ENCODE results near the gene PSD. TPM values are rescaled to one million over a fixed set of nuclear protein-coding genes. Genes with fewer than 3 reads are reported as not detected.

The PSD gene
- polyA plus RNA-seq, 1 donor from 2014 or later = 68.8 TPM

DNA sequence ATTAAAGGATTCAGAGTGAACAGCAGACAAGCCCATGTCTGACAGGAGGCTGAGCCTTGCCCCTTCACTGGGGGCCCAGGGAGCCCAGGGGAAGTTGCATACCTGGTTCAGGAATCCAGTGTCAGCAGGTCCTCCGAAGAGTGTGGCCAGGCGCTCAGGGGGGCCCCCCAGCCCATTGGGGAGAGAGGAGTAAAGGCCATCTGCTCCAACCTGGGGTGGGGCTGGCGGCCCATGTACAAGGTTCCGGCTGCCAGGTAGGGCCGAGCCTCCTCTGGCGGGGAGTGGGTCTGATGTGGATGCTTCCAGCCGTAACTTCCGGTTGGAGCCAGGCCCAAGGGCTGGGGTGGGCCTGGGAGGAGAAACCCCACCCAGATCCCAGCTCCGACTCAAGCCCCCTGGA is 2.3 kb downstream of the PSD start:
- no peak for TF ChIP-seq EZH2 (IDR thresholded peaks at IDR 0.05; ENCODE audit: borderline replicate concordance, insufficient read depth, low read length, poor library complexity, severe bottlenecking)
- TF ChIP-seq, protein P1, sequence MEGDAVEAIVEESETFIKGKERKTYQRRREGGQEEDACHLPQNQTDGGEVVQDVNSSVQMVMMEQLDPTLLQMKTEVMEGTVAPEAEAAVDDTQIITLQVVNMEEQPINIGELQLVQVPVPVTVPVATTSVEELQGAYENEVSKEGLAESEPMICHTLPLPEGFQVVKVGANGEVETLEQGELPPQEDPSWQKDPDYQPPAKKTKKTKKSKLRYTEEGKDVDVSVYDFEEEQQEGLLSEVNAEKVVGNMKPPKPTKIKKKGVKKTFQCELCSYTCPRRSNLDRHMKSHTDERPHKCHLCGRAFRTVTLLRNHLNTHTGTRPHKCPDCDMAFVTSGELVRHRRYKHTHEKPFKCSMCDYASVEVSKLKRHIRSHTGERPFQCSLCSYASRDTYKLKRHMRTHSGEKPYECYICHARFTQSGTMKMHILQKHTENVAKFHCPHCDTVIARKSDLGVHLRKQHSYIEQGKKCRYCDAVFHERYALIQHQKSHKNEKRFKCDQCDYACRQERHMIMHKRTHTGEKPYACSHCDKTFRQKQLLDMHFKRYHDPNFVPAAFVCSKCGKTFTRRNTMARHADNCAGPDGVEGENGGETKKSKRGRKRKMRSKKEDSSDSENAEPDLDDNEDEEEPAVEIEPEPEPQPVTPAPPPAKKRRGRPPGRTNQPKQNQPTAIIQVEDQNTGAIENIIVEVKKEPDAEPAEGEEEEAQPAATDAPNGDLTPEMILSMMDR (IDR thresholded peaks at IDR 0.05; ENCODE audit: poor library complexity, severe bottlenecking) = no peak
- TF ChIP-seq EP300 (conservative IDR thresholded peaks at IDR 0.05; ENCODE audit: poor library complexity, severe bottlenecking) = no peak
- TF ChIP-seq POLR2AphosphoS5 (IDR thresholded peaks at IDR 0.05) = no peak
- TF ChIP-seq, protein P2, sequence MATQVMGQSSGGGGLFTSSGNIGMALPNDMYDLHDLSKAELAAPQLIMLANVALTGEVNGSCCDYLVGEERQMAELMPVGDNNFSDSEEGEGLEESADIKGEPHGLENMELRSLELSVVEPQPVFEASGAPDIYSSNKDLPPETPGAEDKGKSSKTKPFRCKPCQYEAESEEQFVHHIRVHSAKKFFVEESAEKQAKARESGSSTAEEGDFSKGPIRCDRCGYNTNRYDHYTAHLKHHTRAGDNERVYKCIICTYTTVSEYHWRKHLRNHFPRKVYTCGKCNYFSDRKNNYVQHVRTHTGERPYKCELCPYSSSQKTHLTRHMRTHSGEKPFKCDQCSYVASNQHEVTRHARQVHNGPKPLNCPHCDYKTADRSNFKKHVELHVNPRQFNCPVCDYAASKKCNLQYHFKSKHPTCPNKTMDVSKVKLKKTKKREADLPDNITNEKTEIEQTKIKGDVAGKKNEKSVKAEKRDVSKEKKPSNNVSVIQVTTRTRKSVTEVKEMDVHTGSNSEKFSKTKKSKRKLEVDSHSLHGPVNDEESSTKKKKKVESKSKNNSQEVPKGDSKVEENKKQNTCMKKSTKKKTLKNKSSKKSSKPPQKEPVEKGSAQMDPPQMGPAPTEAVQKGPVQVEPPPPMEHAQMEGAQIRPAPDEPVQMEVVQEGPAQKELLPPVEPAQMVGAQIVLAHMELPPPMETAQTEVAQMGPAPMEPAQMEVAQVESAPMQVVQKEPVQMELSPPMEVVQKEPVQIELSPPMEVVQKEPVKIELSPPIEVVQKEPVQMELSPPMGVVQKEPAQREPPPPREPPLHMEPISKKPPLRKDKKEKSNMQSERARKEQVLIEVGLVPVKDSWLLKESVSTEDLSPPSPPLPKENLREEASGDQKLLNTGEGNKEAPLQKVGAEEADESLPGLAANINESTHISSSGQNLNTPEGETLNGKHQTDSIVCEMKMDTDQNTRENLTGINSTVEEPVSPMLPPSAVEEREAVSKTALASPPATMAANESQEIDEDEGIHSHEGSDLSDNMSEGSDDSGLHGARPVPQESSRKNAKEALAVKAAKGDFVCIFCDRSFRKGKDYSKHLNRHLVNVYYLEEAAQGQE (IDR thresholded peaks at IDR 0.05; ENCODE audit: borderline replicate concordance) = no peak
- TF ChIP-seq MXI1 (conservative IDR thresholded peaks at IDR 0.05; ENCODE audit: poor library complexity, severe bottlenecking) = no peak
- H3K36me3 ChIP-seq (ENCODE audit: insufficient read depth, low read length) = no peaks in the 10 kb centered on the region
- H3K79me2 ChIP-seq (replicated peaks; ENCODE audit: insufficient read depth, low read length) = peaks cover 14% of the 10 kb centered on the region
- peak overlapping the region; percentile 26 for H3K9ac ChIP-seq (ENCODE audit: low read length)
- H3K4me3 ChIP-seq (ENCODE audit: low read length) = peak overlapping the region; percentile 97
- H2AFZ ChIP-seq (ENCODE audit: low read depth, low read length) = no peak overlapping the region
- no peaks in the 10 kb centered on the region for H3K9me2 ChIP-seq (ENCODE audit: insufficient read depth, low read length)
- H3F3A ChIP-seq (ENCODE audit: insufficient read depth, low read length, poor library complexity, severe bottlenecking) = peaks cover 6% of the 10 kb centered on the region
- no peaks in the 10 kb centered on the region for H3K9me3 ChIP-seq (ENCODE audit: low read length)
- H3K27ac ChIP-seq (ENCODE audit: low read length) = no peak overlapping the region
- no peaks in the 10 kb centered on the region for H4K20me1 ChIP-seq (ENCODE audit: insufficient read depth)
- H3K4me2 ChIP-seq (ENCODE audit: low read length) = peak overlapping the region; percentile 30
- no peaks in the 10 kb centered on the region for H3K27me3 ChIP-seq (ENCODE audit: insufficient read depth, low read depth, low read length)

DNA sequence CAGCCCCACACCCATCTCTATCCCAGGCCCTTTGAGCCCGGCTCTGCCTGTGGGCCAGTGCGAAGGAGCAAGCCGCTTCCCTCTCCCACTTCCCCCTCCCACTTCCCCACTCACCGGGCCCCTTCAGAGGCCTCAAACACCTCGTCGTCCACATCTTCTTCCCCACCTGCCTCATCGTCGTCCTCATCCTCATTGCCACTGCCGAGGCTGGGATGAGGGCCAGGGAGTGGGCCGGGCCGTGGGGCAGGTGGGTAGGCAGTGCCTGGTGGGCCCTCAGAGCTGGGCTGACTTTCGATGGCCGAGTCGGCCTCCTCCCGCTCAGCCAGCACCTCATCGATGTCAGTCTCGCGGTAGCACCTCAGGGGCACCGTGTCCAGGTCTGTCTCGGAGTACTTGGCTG is 3.8 kb downstream of the PSD start:
- Histone ChIP-seq H2AFZ (ENCODE audit: low read depth, low read length) (no peak overlapping the region), H3K9ac (ENCODE audit: low read length) (peak overlapping the region; percentile 23), H3K4me3 (ENCODE audit: low read length) (no peak overlapping the region), H4K20me1 (ENCODE audit: insufficient read depth) (no peaks in the 10 kb centered on the region), H3K9me3 (ENCODE audit: low read length) (no peaks in the 10 kb centered on the region), H3K9me2 (ENCODE audit: insufficient read depth, low read length) (no peaks in the 10 kb centered on the region), H3K36me3 (ENCODE audit: insufficient read depth, low read length) (no peaks in the 10 kb centered on the region), H3F3A (ENCODE audit: insufficient read depth, low read length, poor library complexity, severe bottlenecking) (no peaks in the 10 kb centered on the region), H3K27ac (ENCODE audit: low read length) (no peak overlapping the region), H3K79me2 (replicated peaks; ENCODE audit: insufficient read depth, low read length) (peaks cover 14% of the 10 kb centered on the region), H3K27me3 (ENCODE audit: insufficient read depth, low read depth, low read length) (no peaks in the 10 kb centered on the region), H3K4me2 (ENCODE audit: low read length) (no peak overlapping the region)
- TF ChIP-seq, protein P2 (IDR thresholded peaks at IDR 0.05; ENCODE audit: borderline replicate concordance) = no peak
- no peak for TF ChIP-seq EP300 (conservative IDR thresholded peaks at IDR 0.05; ENCODE audit: poor library complexity, severe bottlenecking)
